Esophagus muscularis mucosa (tissue), 4 donors: ENCODE data around the gene CLIC5.

Experiments
- EP300 ChIP-seq: sonication (generic); formaldehyde crosslinking; IDR thresholded peaks from one replicate; pipeline ENCODE4 v1.6.1; 2017; ENCODE audit warnings: antibody characterized with exemption
- POLR2AphosphoS5 ChIP-seq, 2 donors: sonication (generic); formaldehyde crosslinking; IDR thresholded peaks; one replicate each; pipeline ENCODE4 v1.6.1; 2017; ENCODE audit warnings: antibody characterized with exemption in 2 of 2
- TF ChIP-seq, protein P1 (sequence below), 3 experiments: fragments of 200-600 bp in 2 of 3; fragments of 450-650 bp in 1 of 3; sonication (generic) in 2 of 3; IDR thresholded peaks; one replicate each; pipeline ENCODE4 v1.5.1; 2017 to 2019; ENCODE audit warnings: antibody characterized with exemption in 3 of 3, mild to moderate bottlenecking in 2 of 3, moderate library complexity in 1 of 3

DNA sequence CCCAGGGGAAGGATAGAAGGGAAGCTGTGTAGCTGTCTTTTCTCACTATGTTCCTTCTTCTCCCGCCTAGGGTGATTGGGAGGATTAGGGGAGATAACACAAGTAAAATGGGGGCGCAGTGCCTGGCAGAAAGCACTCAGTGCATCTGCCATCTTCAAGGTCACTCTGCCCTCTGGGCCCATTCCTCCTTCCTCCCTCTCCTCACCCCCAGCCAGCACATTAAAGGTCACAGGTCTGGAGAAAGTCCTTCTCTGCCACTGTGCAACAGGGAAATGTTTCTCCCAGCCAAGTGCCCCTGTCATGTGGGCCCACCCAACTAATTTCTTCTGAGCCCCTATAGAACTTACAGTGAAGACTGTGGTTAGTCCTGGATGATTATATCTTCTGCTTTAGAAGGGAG lies 45.8 kb downstream of the CLIC5 start:
- TF ChIP-seq POLR2AphosphoS5 (IDR thresholded peaks at IDR 0.05) (no peak), EP300 (no peak)
- TF ChIP-seq, protein P1, sequence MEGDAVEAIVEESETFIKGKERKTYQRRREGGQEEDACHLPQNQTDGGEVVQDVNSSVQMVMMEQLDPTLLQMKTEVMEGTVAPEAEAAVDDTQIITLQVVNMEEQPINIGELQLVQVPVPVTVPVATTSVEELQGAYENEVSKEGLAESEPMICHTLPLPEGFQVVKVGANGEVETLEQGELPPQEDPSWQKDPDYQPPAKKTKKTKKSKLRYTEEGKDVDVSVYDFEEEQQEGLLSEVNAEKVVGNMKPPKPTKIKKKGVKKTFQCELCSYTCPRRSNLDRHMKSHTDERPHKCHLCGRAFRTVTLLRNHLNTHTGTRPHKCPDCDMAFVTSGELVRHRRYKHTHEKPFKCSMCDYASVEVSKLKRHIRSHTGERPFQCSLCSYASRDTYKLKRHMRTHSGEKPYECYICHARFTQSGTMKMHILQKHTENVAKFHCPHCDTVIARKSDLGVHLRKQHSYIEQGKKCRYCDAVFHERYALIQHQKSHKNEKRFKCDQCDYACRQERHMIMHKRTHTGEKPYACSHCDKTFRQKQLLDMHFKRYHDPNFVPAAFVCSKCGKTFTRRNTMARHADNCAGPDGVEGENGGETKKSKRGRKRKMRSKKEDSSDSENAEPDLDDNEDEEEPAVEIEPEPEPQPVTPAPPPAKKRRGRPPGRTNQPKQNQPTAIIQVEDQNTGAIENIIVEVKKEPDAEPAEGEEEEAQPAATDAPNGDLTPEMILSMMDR (IDR thresholded peaks at IDR 0.05) = no peak
